Uterus (tissue), 2 donors: Measurements from ENCODE around the gene CCNL2.

Source experiments
- CTCF ChIP-seq, 4 experiments: fragments of 200-600 bp in 2 of 4; fragments of 450-650 bp in 2 of 4; sonication (generic) in 2 of 4; IDR thresholded peaks; one replicate each; pipeline ENCODE4 v1.5.1; 2016 to 2019; ENCODE audit warnings: antibody characterized with exemption in 4 of 4, mild to moderate bottlenecking in 2 of 4, moderate library complexity in 1 of 4
- POLR2A ChIP-seq, 2 donors: fragments of 450-650 bp; IDR thresholded peaks; one replicate each; pipeline ENCODE4 v1.6.1; 2016; ENCODE audit warnings: antibody characterized with exemption in 2 of 2, mild to moderate bottlenecking in 1 of 2, moderate library complexity in 1 of 2

- no peak for TF ChIP-seq POLR2A (IDR thresholded peaks at IDR 0.05)
- no peak for TF ChIP-seq CTCF (IDR thresholded peaks at IDR 0.05)
Measured at GRCh38 chr1:1336931-1337792, 62.0 kb downstream of the CCNL2 start.
